Measurements from ENCODE around the gene STIP1. TPM values are rescaled to one million over a fixed set of nuclear protein-coding genes. Genes with fewer than 3 reads are reported as not detected.

STIP1 gene
- polyA plus RNA-seq, 1 donor from 2014 or later = 161 TPM

DNA sequence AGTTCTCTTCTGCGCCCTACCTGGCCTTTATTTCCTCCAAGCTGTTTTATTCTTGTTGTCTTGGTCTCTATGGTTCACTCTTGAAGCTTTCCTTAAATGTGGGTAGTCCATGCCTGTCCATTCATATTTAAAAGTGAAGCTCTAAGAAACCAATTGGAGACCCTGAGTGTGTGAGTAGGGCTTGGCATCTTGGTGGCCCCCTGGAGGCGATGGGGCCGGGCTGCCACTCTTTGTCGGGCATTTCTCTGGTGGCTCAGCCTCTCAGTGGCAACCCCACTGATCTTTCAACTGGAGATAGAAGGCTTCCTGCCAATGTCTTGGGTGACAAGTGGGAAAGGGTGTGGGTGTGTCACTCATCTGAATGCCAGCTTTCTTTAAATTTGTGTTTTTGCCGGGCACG, 30.9 kb downstream of the STIP1 start:
- no peaks in the 10 kb centered on the region for H3K9me2 ChIP-seq (ENCODE audit: insufficient read depth, low read length)
- H3K9ac ChIP-seq (ENCODE audit: low read length) = no peak overlapping the region
- no peaks in the 10 kb centered on the region for H3K79me2 ChIP-seq (replicated peaks; ENCODE audit: insufficient read depth, low read length)
- no peak overlapping the region for H3K4me2 ChIP-seq (ENCODE audit: low read length)
- TF ChIP-seq MXI1 (conservative IDR thresholded peaks at IDR 0.05; ENCODE audit: poor library complexity, severe bottlenecking) (no peak), CTCF (IDR thresholded peaks at IDR 0.05; ENCODE audit: poor library complexity, severe bottlenecking) (no peak), REST (IDR thresholded peaks at IDR 0.05; ENCODE audit: borderline replicate concordance) (no peak), TAF1 (IDR thresholded peaks at IDR 0.05; ENCODE audit: low read depth) (no peak), RAD21 (conservative IDR thresholded peaks at IDR 0.05) (no peak), SMC3 (conservative IDR thresholded peaks at IDR 0.05; ENCODE audit: poor library complexity) (no peak), EP300 (conservative IDR thresholded peaks at IDR 0.05; ENCODE audit: poor library complexity, severe bottlenecking) (no peak), EZH2 (IDR thresholded peaks at IDR 0.05; ENCODE audit: borderline replicate concordance, insufficient read depth, low read length, poor library complexity, severe bottlenecking) (no peak), POLR2AphosphoS5 (IDR thresholded peaks at IDR 0.05) (no peak)
- no peaks in the 10 kb centered on the region for H4K20me1 ChIP-seq (ENCODE audit: insufficient read depth)
- H2AFZ ChIP-seq (ENCODE audit: low read depth, low read length) = no peak overlapping the region
- no peak overlapping the region for H3K4me3 ChIP-seq (ENCODE audit: low read length)
- no peaks in the 10 kb centered on the region for H3K27me3 ChIP-seq (ENCODE audit: insufficient read depth, low read depth, low read length)
- H3F3A ChIP-seq (ENCODE audit: insufficient read depth, low read length, poor library complexity, severe bottlenecking) = no peaks in the 10 kb centered on the region
- H3K9me3 ChIP-seq (ENCODE audit: low read length) = no peaks in the 10 kb centered on the region
- no peaks in the 10 kb centered on the region for H3K36me3 ChIP-seq (ENCODE audit: insufficient read depth, low read length)
- no peak overlapping the region for H3K27ac ChIP-seq (ENCODE audit: low read length)

DNA sequence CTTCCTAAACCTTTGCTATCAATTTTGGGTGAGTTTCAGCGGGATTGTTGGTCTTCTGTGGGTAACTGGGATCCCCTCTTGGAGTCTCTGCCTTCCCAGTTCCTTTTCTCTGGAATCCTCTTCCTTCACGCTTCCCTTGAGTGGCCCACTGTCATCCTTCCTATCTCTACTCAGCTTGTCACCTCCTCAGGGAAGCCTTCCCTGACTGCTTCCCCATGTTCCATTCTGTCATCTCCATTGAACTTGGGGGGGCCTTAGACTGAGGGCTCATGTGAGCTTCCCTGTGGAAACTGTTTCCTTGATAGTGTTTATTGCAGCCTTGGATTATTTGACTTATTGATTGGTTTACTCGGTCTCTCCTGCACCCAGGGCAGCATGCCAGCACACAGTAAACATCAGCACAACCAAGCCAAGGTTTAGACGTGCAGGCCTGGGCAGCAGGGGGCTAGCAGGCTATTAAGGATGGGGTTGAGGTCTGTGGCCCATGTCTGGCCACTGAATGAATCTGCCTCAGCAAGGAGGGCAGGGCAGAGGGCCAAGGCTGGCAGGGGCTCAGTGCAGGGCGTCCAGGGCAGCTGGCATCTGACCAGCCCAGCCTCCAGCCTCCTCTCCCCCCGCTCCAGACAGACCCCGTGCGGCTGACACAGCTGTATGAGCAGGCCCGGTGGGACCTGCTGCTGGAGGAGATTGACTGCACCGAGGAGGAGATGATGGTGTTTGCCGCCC, 32.8 kb downstream of the STIP1 start:
- TF ChIP-seq EP300 (conservative IDR thresholded peaks at IDR 0.05; ENCODE audit: poor library complexity, severe bottlenecking) = no peak
- H3K27me3 ChIP-seq (ENCODE audit: insufficient read depth, low read depth, low read length) = no peaks in the 10 kb centered on the region
- H3K9ac ChIP-seq (ENCODE audit: low read length) = no peak overlapping the region
- H3K9me3 ChIP-seq (ENCODE audit: low read length) = no peaks in the 10 kb centered on the region
- no peak overlapping the region for H3K27ac ChIP-seq (ENCODE audit: low read length)
- H3K9me2 ChIP-seq (ENCODE audit: insufficient read depth, low read length) = no peaks in the 10 kb centered on the region
- H3K79me2 ChIP-seq (replicated peaks; ENCODE audit: insufficient read depth, low read length) = no peaks in the 10 kb centered on the region
- H3F3A ChIP-seq (ENCODE audit: insufficient read depth, low read length, poor library complexity, severe bottlenecking) = no peaks in the 10 kb centered on the region
- H3K4me3 ChIP-seq (ENCODE audit: low read length) = no peak overlapping the region
- H3K4me2 ChIP-seq (ENCODE audit: low read length) = no peak overlapping the region
- no peak overlapping the region for H2AFZ ChIP-seq (ENCODE audit: low read depth, low read length)
- no peaks in the 10 kb centered on the region for H3K36me3 ChIP-seq (ENCODE audit: insufficient read depth, low read length)
- H4K20me1 ChIP-seq (ENCODE audit: insufficient read depth) = no peaks in the 10 kb centered on the region
